Liver (tissue), 9 donors: ENCODE results near the gene TMEM63C. TPM values are rescaled to one million over a fixed set of nuclear protein-coding genes. Genes with fewer than 3 reads are reported as not detected.

Experiments used
- DNase-seq: peaks from one replicate; pipeline ENCODE4 v3.0.0-alpha.2; 2017; ENCODE audit warnings: low spot score
- H3K27ac ChIP-seq, 2 donors: one replicate each; pipeline ENCODE4 v1.7.0; 2013; ENCODE audit warnings: inconsistent platforms in 2 of 2, low read length in 2 of 2, control low read depth in 1 of 2, low read depth in 1 of 2, mild to moderate bottlenecking in 1 of 2
- H3K27me3 ChIP-seq, 4 donors: one replicate each; pipeline versions ENCODE4 v1.6.1 to v1.7.0; 2013; ENCODE audit warnings: low read length in 3 of 4, inconsistent platforms in 1 of 4, mild to moderate bottlenecking in 1 of 4, moderate library complexity in 1 of 4; ENCODE audit not compliant: control insufficient read depth in 4 of 4, insufficient read depth in 4 of 4
- H3K36me3 ChIP-seq, 4 donors: one replicate each; pipeline versions ENCODE4 v1.6.1 to v1.7.0; 2013; ENCODE audit warnings: low read length in 3 of 4, mild to moderate bottlenecking in 3 of 4, low read depth in 1 of 4, moderate library complexity in 1 of 4; ENCODE audit not compliant: control insufficient read depth in 4 of 4, insufficient read depth in 3 of 4
- H3K4me1 ChIP-seq, 4 donors: one replicate each; pipeline versions ENCODE4 v1.6.1 to v1.7.0; 2013; ENCODE audit warnings: low read length in 3 of 4, mild to moderate bottlenecking in 3 of 4, moderate library complexity in 1 of 4; ENCODE audit not compliant: control insufficient read depth in 4 of 4, insufficient read depth in 4 of 4
- H3K4me3 ChIP-seq, 3 donors: one replicate each; pipeline versions ENCODE4 v1.6.1 to v1.7.0; 2013; ENCODE audit warnings: low read length in 3 of 3, control low read depth in 1 of 3, low read depth in 1 of 3, mild to moderate bottlenecking in 1 of 3
- H3K9ac ChIP-seq, 2 donors: one replicate each; pipeline ENCODE4 v1.7.0; 2013; ENCODE audit warnings: low read length in 2 of 2, mild to moderate bottlenecking in 2 of 2, moderate library complexity in 2 of 2, control low read depth in 1 of 2, low read depth in 1 of 2
- H3K9me3 ChIP-seq, 4 donors: one replicate each; pipeline versions ENCODE4 v1.6.1 to v1.7.0; 2013; ENCODE audit warnings: low read length in 3 of 4; ENCODE audit not compliant: control insufficient read depth in 4 of 4
- FOXA1 ChIP-seq: IDR thresholded peaks from 2 replicates; pipeline ENCODE4 v1.6.1; 2016; ENCODE audit warnings: antibody characterized with exemption
- FOXA2 ChIP-seq: IDR thresholded peaks from 2 replicates; pipeline ENCODE4 v1.6.1; 2016; ENCODE audit warnings: antibody characterized with exemption
- HNF4A ChIP-seq, 2 donors: conservative IDR thresholded peaks; 2 replicates each; pipeline ENCODE4 v1.6.1; 2016; ENCODE audit warnings: antibody characterized with exemption in 2 of 2, mild to moderate bottlenecking in 2 of 2
- HNF4G ChIP-seq: IDR thresholded peaks from 2 replicates; pipeline ENCODE4 v1.6.1; 2016; ENCODE audit warnings: antibody characterized with exemption
- NR2F2 ChIP-seq: IDR thresholded peaks from 2 replicates; pipeline ENCODE4 v1.6.1; 2016; ENCODE audit warnings: antibody characterized with exemption
- RAD21 ChIP-seq, 2 donors: IDR thresholded peaks; 2 replicates each; pipeline ENCODE4 v1.6.1; 2016; ENCODE audit warnings: antibody characterized with exemption in 2 of 2, mild to moderate bottlenecking in 2 of 2
- REST ChIP-seq: IDR thresholded peaks from 2 replicates; pipeline ENCODE4 v1.6.1; 2016; ENCODE audit warnings: antibody characterized with exemption, mild to moderate bottlenecking
- RXRA ChIP-seq, 2 donors: IDR thresholded peaks; 2 replicates each; pipeline ENCODE4 v1.6.1; 2017 to 2018; ENCODE audit warnings: antibody characterized with exemption in 2 of 2, mild to moderate bottlenecking in 1 of 2
- SP1 ChIP-seq: IDR thresholded peaks from 2 replicates; pipeline ENCODE4 v1.6.1; 2018; ENCODE audit warnings: antibody characterized with exemption, mild to moderate bottlenecking
- TAF1 ChIP-seq: conservative IDR thresholded peaks from 2 replicates; pipeline ENCODE4 v1.6.1; 2016; ENCODE audit warnings: antibody characterized with exemption, mild to moderate bottlenecking
- YY1 ChIP-seq: IDR thresholded peaks from 2 replicates; pipeline ENCODE4 v1.6.1; 2016; ENCODE audit warnings: antibody characterized with exemption, mild to moderate bottlenecking
- ZBTB33 ChIP-seq: IDR thresholded peaks from 2 replicates; pipeline ENCODE4 v1.6.1; 2016; ENCODE audit warnings: antibody characterized with exemption
- WGBS: extraction: QIAGEN DNeasy Blood & Tissue Kit; methylation state at CpG from one replicate; pipeline ENCODE4 v1.1.7; 2013; 5-methylcytosine and 5-hydroxymethylcytosine counted together
- polyA plus RNA-seq, 2 donors: library from polyadenylated mRNA; stranded (reverse) in 1 of 2; unstranded in 1 of 2; fragments of 200-250 nt in 1 of 2; fragments of >200 nt in 1 of 2; fragmentation: Nextera tagmentation in 1 of 2; extraction: Ambion mirVana in 1 of 2; gene quantifications; one replicate each; pipeline versions ENCODE4 v1.2.1 to v1.2.3, GENCODE V29; 2013 to 2015
- total RNA-seq, 2 donors: library from RNA; depleted of rRNA; stranded (reverse); fragments of >200 nt; gene quantifications; one replicate each; pipeline ENCODE4 v1.2.3, GENCODE V29; 2014
- TF ChIP-seq, protein P1 (sequence below): IDR thresholded peaks from 2 replicates; pipeline ENCODE4 v1.6.1; 2016; ENCODE audit warnings: antibody characterized with exemption
- TF ChIP-seq, protein P2 (sequence below): IDR thresholded peaks from 2 replicates; pipeline ENCODE4 v1.6.1; 2016; ENCODE audit warnings: antibody characterized with exemption
- donor health status: healthy.
- donor health status: healthy.
- donor health status: healthy.
- donor health status: healthy.
- donor health status: healthy.

Gene TMEM63C
- total and polyA plus RNA-seq, 4 donors = 0.13 to 1.6 (median 0.25) TPM; not detected in 1

GRCh38 chr14:77184396-77185092 lies 2.9 kb downstream of the TMEM63C start:
- H3K36me3 ChIP-seq = no peaks in the 10 kb centered on the region
- H3K27ac ChIP-seq = no peak overlapping the region
- no peak overlapping the region for H3K9ac ChIP-seq

DNA sequence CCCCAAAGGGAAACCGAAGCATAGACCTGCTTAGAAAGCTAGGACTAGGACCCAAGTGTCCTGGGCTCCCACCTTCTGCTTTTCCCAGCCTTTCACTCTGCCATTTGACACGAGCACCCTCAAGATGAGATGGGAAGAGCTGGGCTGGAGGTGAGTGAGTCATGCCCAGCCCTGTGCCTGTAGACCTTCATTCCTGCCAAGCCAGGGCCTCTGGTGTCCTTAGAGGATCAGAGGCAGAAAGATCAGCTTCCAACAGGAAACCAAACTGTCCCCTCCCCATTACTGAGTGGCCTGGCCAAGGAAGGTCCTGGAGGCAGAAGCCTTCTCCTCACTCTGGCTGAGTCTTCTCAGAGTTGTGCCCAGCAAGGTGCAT lies 3.5 kb downstream of the TMEM63C start:
- H3K9me3 ChIP-seq = no peaks in the 10 kb centered on the region
- H3K4me1 ChIP-seq = peaks cover 5 to 11% (median 7%) of the 10 kb centered on the region in 4 donors
- DNase-seq = no peak
- 82% methylated on average over 2 of the region's 2 CpGs for WGBS
- H3K4me3 ChIP-seq = no peak overlapping the region
- H3K36me3 ChIP-seq = no peaks in the 10 kb centered on the region
- H3K27ac ChIP-seq = no peak overlapping the region
- H3K9ac ChIP-seq = no peak overlapping the region
- H3K27me3 ChIP-seq = peaks cover 0 to 3% (median 1%) of the 10 kb centered on the region in 4 donors
- TF ChIP-seq TAF1 = no peak
- TF ChIP-seq, protein P1, sequence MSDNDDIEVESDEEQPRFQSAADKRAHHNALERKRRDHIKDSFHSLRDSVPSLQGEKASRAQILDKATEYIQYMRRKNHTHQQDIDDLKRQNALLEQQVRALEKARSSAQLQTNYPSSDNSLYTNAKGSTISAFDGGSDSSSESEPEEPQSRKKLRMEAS = no peak
- TF ChIP-seq, protein P2, sequence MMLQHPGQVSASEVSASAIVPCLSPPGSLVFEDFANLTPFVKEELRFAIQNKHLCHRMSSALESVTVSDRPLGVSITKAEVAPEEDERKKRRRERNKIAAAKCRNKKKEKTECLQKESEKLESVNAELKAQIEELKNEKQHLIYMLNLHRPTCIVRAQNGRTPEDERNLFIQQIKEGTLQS = no peak
- no peak for TF ChIP-seq SP1
- no peak for TF ChIP-seq NR2F2
- no peak for TF ChIP-seq REST
- no peak for TF ChIP-seq RAD21 (IDR thresholded peaks at IDR 0.05)
- no peak for TF ChIP-seq ZBTB33
- TF ChIP-seq YY1 = no peak
- TF ChIP-seq FOXA2 = no peak

More at GRCh38 chr14:77184396-77185092, 2.9 kb downstream of the TMEM63C start:
- peaks cover 0 to 2% (median under 1%) of the 10 kb centered on the region in 4 donors for H3K27me3 ChIP-seq
- no peak for DNase-seq
- WGBS = 46% methylated on average over 11 of the region's 11 CpGs
- H3K9me3 ChIP-seq = no peaks in the 10 kb centered on the region
- H3K4me1 ChIP-seq = peaks cover 5 to 11% (median 7%) of the 10 kb centered on the region in 4 donors
- TF ChIP-seq FOXA2 (no peak), NR2F2 (no peak), HNF4A (conservative IDR thresholded peaks at IDR 0.05) (no peak), RXRA (IDR thresholded peaks at IDR 0.05) (no peak), RAD21 (IDR thresholded peaks at IDR 0.05) (no peak), FOXA1 (no peak), YY1 (no peak), SP1 (no peak), HNF4G (no peak), REST (no peak)
- TF ChIP-seq, protein P1 = no peak
- TF ChIP-seq, protein P2 = no peak
- H3K4me3 ChIP-seq = no peak overlapping the region
